ENCODE data around the gene DTX3. TPM values are rescaled to one million over a fixed set of nuclear protein-coding genes. Genes with fewer than 3 reads are reported as not detected.
A peak's percentile ranks its signal among the peaks of the same experiment; 100 is the strongest.

DTX3 gene
- total and polyA plus RNA-seq, 2 of the 13 experiments (the other 11 are each of a cell fraction or from before 2014, with no cell fraction given), result 9.0 to 27.2 TPM

DNA sequence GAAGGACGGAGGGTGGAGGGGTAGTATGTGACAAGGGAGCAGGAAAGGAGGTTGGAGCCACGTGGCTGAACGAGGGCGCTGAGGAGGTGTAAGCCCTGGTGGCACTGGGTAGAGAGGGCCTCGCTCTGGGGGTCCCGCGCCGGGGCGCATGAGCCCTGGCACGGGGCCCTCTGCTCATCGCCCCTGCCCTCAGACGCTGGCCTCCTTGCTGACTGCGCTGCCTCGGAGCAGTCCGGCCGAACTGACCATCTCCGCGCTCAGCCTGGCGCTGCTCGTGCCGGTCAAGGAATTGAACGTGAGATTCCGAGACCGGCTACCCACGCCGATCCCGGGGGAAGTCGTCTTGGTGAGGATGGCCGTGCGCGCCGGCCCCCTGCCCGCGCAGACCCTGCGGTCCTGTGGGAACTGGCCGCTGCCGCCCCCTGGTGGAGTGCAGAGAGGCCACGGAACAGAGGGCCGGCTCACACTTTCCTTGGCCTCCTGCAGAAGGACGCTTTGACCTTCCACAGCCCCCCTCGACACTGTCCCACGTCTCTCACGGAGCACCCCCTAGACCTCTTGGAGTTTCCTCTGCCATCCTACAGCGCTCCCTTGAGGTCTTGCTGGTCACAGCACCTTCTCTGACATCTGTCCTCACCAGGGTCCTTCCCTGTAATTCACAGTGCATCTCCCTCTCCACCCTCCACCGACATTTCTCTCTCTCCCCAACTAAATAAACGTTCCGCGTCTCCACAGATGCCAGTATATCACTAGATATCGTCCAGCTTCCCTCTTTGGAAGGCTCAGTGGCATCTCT lies 17.1 kb downstream of the DTX3 start (continued):
- 0 out of 2 replicates have a peak, but pooled peaks have one; percentile 18 for TF ChIP-seq ZNF550 (CRISPR knock-in tag; IDR thresholded peaks at IDR 0.05; ENCODE audit: borderline replicate concordance)
- TF ChIP-seq POLR2AphosphoS2 (IDR thresholded peaks at IDR 0.05; ENCODE audit: low read depth, low read length), result no peak
- no peak for TF ChIP-seq GATA4 (IDR thresholded peaks at IDR 0.05; ENCODE audit: borderline replicate concordance, low read depth)
- TF ChIP-seq ZNF160 (CRISPR knock-in tag; IDR thresholded peaks at IDR 0.05), result no peak
- no peak; the same call in 1 of the 2 replicates for TF ChIP-seq IKZF5 (CRISPR knock-in tag; IDR thresholded peaks at IDR 0.05)
- TF ChIP-seq MXD4 (CRISPR knock-in tag; IDR thresholded peaks at IDR 0.05), result peak; percentile 52; the same call in 1 of the 2 replicates
- TF ChIP-seq AKNA (CRISPR knock-in tag; IDR thresholded peaks at IDR 0.05; ENCODE audit: borderline replicate concordance), result no peak
- 0 out of 2 replicates have a peak, but pooled peaks have one; percentile 10 for TF ChIP-seq BCL6 (CRISPR knock-in tag; IDR thresholded peaks at IDR 0.05)
- no peak for TF ChIP-seq ZNF589 (CRISPR knock-in tag; conservative IDR thresholded peaks at IDR 0.05)
- peak; percentile 37; the same call in 1 of the 2 replicates for TF ChIP-seq THAP11 (CRISPR knock-in tag; IDR thresholded peaks at IDR 0.05)
- TF ChIP-seq ZNF430 (CRISPR knock-in tag; IDR thresholded peaks at IDR 0.05), result no peak
- TF ChIP-seq RAD51 (IDR thresholded peaks at IDR 0.05; ENCODE audit: borderline replicate concordance), result no peak
- no peak; the same call in 1 of the 2 replicates for TF ChIP-seq ZFP91 (CRISPR knock-in tag; IDR thresholded peaks at IDR 0.05; ENCODE audit: borderline replicate concordance)
- TF ChIP-seq, protein P1, sequence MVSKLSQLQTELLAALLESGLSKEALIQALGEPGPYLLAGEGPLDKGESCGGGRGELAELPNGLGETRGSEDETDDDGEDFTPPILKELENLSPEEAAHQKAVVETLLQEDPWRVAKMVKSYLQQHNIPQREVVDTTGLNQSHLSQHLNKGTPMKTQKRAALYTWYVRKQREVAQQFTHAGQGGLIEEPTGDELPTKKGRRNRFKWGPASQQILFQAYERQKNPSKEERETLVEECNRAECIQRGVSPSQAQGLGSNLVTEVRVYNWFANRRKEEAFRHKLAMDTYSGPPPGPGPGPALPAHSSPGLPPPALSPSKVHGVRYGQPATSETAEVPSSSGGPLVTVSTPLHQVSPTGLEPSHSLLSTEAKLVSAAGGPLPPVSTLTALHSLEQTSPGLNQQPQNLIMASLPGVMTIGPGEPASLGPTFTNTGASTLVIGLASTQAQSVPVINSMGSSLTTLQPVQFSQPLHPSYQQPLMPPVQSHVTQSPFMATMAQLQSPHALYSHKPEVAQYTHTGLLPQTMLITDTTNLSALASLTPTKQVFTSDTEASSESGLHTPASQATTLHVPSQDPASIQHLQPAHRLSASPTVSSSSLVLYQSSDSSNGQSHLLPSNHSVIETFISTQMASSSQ (IDR thresholded peaks at IDR 0.05; ENCODE audit: low read depth), result no peak
- TF ChIP-seq, protein P1 (CRISPR knock-in tag; IDR thresholded peaks at IDR 0.05; ENCODE audit: borderline replicate concordance), result no peak
- TF ChIP-seq ZSCAN9 (CRISPR knock-in tag; IDR thresholded peaks at IDR 0.05; ENCODE audit: borderline replicate concordance), result no peak
- no peak; the same call in 1 of the 2 replicates for TF ChIP-seq CCDC6 (CRISPR knock-in tag; IDR thresholded peaks at IDR 0.05)

Data from HepG2 (cell line).